GM19193 (cell line): Measurements from ENCODE around the gene CYB5A.

Experiments used
- POLR2A ChIP-seq: IDR thresholded peaks from 4 replicates; pipeline ENCODE4 v1.6.1; 2011; ENCODE audit not compliant: insufficient read depth, insufficient read length; ENCODE audit errors: extremely low read depth

CYB5A gene

GRCh38 chr18:74284191-74284979, 7.4 kb downstream of the CYB5A start:
- TF ChIP-seq POLR2A = no peak

DNA sequence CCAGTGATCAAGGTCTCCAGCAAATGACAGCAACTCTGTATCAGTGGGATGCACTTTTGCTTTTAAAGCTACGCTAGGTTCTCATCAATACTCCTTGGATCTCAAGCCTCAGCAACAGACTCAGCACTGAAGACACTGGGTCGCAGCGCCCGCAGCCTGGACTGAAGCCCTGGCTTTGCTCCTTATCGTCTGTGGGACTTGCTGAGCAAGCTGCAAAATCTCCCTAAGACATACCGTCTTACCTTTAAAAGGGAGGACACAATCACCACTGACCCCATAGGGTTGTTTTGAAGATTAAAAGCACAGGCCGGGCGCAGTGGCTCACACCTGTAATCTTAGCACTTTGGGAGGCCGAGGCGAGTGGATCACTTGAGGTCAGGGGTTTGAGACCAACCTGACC, 8.1 kb downstream of the CYB5A start:
- no peak for TF ChIP-seq POLR2A

DNA sequence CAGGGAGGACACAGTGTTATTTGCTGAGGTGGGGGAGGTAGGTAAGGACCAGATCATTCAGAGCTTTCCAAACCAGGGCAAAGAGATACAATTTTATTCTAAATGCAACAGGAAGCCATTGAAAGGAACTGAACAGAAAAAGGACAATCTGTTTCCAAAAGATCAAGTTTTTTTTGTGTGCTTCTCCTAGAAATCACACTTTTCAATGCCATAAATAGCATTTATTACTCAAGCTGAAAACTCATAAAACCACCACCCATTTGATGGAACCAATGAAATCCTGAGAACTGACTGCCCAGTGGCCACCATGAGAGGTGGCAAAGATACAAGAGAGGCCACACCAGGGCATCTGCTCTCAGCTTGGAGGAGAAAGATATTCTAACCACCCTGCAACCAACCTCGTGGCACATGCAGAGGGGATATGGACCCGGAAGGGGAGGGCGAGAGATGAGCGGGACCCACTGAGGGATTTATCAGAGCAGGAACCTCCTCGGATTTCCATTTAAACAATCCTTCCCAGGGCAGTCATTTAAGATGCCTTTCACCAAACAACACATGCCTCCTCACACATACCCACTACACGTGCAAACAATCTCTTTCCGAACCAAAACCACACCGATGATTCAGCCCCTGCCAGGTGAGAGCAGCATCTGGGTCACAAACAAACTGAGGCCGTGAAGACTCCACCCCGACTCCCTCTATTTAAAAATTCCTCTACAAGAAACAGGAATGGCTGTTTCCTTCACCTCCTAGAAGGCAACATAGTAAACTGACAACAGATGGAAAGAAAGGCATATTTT, 8.8 kb downstream of the CYB5A start:
- no peak for TF ChIP-seq POLR2A

GRCh38 chr18:74281980-74282754, 9.6 kb downstream of the CYB5A start:
- no peak for TF ChIP-seq POLR2A

GRCh38 chr18:74281011-74281979, 10.5 kb downstream of the CYB5A start:
- TF ChIP-seq POLR2A = no peak

DNA sequence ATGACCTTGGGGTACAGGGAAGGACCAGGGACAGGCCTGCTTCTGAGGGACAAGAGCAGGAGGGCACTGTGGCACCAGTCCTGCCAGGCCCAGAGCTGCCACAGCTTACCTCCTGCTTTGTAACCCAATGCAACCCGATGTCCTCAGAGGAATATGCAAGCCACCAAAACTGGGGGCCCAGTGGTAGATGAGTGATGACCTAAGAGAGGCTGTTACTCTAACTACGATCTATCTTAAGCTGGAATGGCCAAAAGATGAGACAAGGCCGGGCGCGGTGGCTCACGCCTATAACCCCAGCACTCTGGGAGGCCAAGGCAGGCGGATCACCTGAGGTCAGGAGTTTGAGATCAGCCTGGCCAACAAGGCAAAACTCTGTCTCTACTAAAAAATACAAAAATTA, 12.8 kb downstream of the CYB5A start:
- no peak for TF ChIP-seq POLR2A

DNA sequence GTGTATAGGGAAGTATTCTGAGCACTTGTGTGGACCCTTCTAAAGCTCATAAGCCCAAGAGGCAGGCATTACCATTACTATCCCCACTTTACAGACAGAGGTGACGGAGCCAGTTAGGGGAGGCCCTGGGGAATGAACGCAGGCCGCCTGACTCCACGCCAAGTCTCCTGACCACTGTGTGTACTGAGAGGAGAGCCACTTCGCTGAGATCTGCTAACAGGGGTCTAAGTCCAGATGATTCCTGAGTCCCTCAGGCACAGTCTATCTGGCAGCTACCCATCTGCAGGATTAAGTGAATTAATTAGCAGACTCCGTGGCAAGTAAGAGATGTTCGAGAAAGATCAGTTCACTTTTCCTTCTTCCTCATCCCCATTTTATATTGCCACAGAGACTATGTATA, 13.7 kb downstream of the CYB5A start:
- no peak for TF ChIP-seq POLR2A

DNA sequence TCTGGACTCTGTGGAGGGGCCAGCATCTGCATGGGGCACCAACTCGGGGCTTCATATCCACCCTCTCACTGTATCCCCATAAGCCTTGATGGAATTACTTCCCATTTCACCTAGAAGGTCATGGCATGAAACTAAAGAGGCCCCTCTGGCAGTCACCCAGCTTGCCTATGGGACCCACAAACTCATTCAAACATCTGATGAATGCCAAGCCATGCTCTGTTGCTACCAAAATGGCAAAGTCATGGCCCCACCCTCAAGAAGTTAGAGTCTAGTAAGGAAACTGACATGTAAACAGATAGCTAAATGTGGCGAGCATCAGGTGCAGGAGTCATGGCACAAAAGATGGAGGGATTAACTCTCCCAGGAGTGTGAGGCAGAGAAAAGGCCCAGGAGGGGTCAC, 14.5 kb downstream of the CYB5A start:
- TF ChIP-seq POLR2A = no peak

GRCh38 chr18:74276609-74277008, 15.2 kb downstream of the CYB5A start:
- no peak for TF ChIP-seq POLR2A

DNA sequence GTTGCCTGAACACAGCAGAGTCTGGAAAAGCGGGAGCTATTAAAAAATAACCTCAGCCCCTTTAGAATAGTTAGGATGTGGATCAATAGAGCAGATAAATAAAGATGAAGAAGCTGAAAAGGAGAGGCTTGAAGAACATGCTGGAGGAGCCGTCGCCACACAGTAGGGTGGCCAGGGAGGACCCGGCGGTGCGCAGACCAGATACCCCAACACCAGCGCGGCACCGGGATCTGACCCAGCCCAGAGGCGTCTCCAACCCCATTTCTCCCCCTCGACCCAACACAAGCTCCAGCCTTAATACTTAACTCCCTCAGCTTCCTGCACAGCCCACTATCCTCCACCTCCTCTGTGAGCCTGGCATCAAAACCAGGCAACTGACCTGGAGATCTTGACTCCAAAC, 16.0 kb downstream of the CYB5A start:
- no peak for TF ChIP-seq POLR2A

DNA sequence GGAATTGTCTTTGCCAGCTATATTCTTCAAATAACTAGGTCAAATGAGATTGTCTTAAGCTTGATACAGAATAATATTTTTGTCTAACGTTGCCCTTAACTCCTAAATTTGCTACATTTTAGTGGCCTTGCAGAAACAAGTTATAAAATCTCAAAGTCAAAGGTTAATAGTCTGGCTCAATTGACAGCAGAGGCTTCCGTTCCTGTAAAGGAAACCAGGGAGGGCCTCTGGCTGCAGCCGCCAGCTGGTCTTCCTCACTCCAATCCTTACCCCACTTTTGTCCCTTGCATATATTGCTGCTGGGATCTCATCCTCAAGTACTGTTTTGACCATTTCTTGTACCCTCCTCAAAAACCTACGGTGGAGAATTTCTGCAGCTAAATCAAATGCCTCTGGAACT, 17.1 kb downstream of the CYB5A start:
- no peak for TF ChIP-seq POLR2A

DNA sequence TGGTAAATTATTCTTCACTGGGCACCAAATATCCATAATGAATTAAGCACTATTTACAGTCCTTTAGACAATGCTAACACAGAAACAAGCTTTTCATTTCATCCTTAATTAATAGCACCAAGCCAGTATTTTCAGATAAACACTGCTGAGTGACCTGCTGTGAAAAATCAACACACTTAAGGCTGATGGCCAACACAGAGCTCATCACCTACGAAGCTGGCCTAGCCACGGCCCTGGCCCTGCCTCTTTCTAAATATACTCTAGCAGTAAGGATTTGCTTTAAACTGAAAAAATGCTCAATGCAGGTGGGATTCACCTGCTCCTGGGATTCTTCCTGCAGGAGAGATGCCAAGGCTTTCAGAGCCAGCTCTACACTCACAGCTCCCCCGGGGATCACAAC, 18.4 kb downstream of the CYB5A start:
- TF ChIP-seq POLR2A = no peak

GRCh38 chr18:74271635-74272034, 20.1 kb downstream of the CYB5A start:
- TF ChIP-seq POLR2A = no peak

GRCh38 chr18:74268933-74269620, 22.7 kb downstream of the CYB5A start:
- TF ChIP-seq POLR2A = no peak

- no peak for TF ChIP-seq POLR2A
These were observed 23.6 kb downstream of the CYB5A start for GRCh38 chr18:74268175-74268574.

DNA sequence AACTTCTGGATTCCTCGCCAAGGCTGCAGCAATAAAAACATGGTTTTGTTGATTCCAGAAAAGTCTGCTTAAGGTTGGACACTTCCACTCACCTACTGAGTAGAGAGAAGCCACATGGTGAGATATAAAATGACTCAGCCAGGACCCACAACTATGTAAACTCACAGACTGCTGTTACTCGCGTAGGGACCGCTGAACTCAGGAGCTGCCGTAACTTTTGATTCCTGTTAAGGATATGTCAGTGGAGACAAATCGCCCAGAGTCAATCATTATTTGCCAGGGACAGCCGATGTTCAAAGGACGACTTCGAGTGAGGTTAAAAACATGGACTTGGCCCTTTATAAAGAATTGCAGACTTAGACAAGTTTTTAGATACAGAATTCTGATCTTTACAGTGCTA, 25.6 kb downstream of the CYB5A start:
- TF ChIP-seq POLR2A = no peak
